ENCODE results near the gene NRXN3.

NRXN3 gene

GRCh38 chr14:79407572-79407971 lies 1237.4 kb downstream of the NRXN3 start:
- DNase-seq: no peak

- DNase-seq: no peak
Measured at GRCh38 chr14:79408696-79409095, 1238.5 kb downstream of the NRXN3 start.

DNA sequence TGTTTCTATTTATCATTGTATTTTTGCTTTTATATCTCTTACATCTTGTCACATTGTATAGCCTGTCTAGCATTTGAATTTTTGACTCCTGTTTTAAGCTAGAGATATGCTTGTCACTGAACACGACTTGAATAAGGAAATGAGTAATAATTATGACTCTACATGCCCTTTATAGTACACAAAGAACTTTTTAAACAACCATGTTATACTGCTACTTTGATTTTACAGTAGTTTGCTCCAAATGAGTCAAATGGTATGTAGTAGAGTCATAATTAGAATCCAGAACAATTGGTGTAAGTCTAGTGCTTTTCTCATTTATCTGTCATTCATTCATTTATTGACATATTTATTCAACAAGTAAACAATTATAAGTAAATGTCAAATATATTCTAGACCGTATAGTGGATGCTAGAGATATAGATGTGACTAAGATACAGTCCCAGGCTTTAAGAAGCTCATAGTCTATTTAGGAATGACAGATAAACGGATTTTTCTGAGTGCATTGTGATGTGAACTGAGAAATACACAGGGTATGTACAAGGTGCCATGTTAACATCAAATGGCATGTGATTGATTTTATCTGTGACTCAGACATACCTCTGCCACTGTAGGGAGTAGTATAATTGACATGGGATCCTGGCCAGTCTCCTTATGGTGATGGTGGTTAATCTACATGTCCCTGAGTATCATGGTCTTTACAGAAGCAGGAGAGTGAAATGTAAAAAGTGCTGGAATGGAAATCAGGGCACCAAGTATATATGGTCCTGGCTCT lies 1241.4 kb downstream of the NRXN3 start:
- no peak for DNase-seq

DNA sequence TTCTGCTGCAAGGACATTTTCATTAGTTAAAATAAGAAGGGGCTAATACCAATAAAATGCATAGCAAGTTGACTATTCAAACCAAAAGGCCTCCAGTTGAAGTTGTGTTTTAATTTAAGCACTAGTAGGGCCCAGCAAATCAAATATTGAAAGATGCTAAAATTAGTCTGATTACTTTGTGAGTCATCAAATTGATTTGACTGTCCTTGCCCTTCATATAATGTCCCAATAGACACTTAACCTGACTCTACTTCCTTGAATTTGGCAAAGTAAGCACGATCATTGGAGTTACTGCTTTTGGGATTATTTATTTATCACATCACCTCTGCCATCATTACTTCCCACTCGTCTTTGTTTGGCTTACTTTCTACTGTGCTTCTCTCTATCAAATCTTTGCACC lies 1242.6 kb downstream of the NRXN3 start:
- no peak for DNase-seq

DNA sequence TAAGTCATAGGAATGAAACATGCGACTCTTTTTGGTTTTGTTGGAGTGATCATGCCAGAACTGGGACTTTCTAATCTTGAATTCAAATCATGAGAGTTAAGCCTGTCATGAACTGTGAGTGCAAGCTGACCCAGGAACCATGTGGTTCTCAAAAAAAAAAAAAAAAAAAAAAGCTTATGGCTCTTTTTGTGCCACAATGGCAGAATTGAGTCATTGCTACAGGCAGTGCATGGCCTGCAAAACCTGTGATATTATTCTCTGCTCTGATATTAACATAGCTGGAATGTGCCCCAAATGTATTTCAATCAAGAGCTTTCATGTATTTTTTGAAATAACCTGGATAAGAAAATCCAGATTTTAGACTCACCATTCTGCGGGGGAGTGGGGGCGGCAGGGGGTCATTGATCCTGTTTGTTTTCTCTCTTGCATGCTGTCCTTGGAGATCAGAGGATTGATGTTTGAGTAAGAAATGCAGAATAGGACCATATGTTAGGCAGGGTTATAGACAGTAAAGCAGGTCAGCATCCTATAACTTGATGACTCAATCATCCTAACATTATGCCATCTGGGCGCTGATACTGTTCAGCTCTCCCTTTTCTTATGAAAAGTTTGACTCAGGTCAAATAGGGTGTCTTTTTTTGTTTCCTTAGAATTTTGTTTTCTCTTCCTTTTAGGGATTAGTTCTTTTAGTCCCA lies 1243.7 kb downstream of the NRXN3 start:
- no peak for DNase-seq

DNA sequence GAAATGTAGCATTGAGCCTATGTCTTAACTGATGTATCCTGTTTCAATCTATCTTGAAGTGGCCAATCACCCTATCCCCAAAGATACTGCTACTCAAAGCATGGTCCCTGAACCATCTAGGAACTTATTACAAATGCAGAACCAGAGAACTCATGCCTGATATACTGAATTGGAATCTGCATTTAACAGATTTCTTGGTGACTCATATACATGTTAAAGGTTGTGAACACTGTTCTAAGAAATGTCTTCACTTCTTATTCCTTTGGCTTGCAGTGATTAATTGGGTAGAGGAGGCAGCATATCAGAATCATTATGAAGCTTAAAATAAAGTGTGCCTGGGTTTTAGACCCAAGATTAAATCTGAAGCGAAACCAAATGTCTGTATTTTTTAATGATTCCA lies 1245.6 kb downstream of the NRXN3 start:
- DNase-seq: no peak

DNA sequence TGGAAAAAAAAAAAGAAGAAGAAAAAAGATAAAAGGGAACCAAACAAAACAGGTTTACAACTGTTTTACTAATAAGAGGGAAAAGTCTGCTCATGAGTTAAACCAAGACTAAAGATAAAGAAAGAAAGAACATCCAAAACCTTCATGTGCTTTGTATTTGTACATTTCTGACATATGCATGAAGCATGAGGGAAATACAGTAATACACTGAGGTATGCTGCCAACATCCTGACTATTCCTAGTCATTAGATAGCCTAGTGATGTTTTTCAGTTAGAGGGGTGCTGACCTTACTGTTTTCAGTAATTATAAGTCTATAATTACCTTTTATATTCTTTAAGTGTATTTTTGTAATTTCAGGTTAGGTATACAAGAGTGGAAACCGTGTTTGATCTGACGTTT lies 1247.8 kb downstream of the NRXN3 start:
- DNase-seq: no peak

GRCh38 chr14:79418649-79419415 lies 1248.7 kb downstream of the NRXN3 start:
- DNase-seq: no peak

DNA sequence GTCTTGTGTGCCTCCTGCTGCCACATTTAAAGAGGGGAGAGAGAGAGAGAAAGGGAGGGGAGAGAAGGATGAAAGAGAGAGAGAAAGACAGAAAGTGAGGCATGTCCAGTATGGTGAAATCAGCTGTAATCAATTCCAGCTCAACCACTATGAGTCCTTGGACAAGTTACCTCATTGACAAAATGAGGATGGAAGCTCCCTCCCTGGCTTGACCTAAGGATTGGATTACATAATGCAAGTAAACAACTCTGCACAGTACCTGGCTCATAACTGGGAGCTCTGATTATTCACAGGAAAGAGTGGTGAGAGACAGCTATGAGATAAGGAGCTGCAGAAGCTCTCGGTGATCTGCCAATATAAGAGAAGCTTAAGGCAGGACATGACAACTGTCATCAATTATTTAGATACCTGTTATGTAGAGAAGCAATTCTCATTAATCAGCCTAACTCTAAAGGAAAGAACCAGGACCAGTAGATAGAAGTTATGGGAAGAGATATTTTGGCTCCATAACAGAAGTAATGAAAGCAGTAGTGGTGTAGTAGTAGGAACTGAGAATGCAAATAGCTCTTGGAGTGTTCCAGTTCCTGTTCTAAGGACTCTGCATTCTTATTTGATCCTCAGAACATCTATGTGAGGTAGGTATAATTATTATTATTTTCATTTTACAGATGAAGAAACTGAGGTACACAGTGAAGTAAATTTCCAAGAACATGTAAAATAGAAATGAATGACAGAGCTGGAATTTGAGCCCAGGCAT lies 1249.6 kb downstream of the NRXN3 start:
- no peak for DNase-seq

DNA sequence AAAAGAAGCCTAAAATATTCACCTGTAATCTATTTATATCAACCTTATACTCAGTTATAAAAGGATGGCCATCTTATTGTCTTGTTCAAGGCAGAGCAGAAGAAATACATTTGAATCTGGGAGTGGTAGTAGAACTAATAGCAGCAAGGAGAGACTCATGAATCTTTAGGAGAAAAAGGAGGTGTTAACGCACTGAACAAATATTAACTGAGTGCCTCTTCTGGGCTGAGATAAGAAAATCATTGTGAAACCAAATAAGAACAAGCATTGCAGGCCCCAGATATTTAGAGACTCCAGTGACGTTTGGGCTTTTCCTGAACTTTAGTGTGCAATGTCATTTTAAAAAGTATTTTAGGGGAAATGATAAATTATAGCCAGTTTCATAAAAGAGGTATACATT lies 1250.6 kb downstream of the NRXN3 start:
- DNase-seq: no peak

DNA sequence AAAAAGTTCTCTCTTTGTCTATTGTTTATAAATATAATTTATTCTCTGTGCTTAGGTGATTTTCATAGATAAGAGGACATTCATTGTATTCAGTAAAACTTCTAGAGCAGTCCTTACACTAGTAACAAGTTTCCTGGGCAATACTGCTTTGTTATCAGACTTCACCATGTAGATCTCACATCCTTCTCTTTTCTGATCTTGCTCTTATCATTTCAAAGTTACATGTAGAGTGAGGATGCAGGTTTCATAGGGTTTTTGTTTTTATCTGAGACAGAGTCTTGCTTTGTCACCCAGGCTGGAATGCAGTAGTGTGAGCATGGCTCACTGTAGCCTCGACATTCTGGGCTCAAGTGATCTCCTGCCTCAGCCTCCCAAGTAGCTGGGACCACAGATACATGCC lies 1251.6 kb downstream of the NRXN3 start:
- no peak for DNase-seq

DNA sequence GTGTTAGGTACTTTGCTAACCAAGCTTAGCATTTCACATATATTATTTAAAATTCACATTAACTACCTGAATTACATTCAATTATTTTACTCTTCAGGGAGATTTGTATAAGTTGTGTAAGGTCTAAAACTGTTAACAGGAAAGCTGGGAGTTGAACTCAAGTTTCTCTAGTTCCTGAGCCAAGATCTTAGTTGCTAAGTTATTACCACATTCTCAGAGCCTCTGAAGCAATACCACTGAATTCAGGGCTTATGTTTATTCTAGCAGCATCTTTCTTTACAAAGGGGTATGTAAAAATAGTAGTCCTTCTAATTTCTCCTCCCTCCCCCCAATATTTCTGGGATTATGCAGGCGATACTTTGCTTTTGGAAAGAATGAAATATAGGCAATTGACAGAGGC lies 1254.3 kb downstream of the NRXN3 start:
- no peak for DNase-seq

GRCh38 chr14:79426103-79426755 lies 1256.1 kb downstream of the NRXN3 start:
- DNase-seq: no peak

DNA sequence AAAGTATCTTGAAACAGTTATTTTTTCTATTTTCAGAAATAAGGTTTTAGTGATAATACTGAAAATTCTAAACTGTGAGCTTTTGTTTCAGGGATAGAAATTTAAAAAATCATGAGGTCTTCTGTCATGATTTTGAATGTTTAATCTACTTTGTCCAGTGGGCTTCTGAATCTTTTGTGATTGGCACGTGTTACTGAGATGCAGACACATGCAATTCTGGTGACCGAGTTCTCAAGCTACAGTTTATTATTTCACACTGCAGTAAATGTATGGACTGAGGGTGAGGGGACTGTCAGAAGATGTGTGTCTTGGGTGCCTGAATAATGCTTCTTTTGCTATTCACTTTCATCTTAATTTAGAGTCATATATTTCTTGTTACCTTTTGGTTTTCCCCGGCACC lies 1262.5 kb downstream of the NRXN3 start:
- no peak for DNase-seq

DNA sequence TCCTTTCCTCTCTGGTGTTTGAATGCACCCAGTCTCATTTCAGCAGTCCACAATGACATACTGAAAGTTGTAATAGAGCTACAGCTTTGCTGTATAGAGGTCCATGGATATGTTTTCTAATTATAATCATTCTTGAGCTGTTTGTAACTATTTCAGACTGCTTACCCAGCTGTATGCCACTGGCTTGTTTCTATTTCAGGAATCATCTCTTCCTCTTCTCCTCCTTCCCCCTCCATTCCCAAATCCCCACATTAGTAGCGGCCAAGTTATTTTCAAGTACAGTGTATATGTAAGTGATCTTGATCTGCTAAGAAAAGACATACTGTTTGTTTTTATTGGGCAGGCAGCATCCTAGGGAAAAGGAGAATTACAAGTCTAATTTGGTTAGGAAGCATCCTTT lies 1266.2 kb downstream of the NRXN3 start:
- DNase-seq: no peak

- no peak for DNase-seq
Measured at GRCh38 chr14:79437951-79438350, 1267.8 kb downstream of the NRXN3 start.

DNA sequence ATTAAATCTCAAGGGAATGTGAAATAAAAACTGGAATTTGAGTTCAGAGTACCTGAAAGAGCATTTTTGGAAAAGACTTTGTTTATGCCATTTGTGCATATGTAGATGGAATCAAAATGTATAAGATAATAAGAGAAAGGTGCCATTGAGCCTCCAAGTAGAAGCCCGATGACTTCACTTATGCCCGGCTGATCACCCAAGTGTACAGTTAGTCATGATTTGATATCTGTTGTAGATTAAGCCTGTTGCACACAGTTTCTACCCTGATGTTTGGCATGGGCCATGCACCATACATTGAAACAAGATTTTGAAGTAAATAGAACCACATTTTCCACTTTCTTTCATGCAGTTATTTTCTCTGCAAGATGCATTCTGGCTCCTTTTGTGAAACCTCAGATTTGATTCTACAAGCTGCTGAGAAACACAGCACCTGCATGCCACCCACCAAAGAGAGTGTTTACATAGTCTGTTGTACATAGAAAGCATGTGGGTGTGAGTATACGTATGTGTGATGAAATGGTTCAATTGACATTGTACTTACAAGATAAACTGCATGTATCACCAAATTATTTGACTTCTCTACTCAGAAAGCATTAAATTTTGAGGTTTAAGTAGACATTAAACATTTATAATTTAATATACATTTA lies 1268.6 kb downstream of the NRXN3 start:
- no peak for DNase-seq

- DNase-seq: no peak
Measured at GRCh38 chr14:79442786-79443185, 1272.6 kb downstream of the NRXN3 start.

- DNase-seq: no peak
Measured at GRCh38 chr14:79443602-79444001, 1273.4 kb downstream of the NRXN3 start.

GRCh38 chr14:79448960-79449359 lies 1278.8 kb downstream of the NRXN3 start:
- no peak for DNase-seq

DNA sequence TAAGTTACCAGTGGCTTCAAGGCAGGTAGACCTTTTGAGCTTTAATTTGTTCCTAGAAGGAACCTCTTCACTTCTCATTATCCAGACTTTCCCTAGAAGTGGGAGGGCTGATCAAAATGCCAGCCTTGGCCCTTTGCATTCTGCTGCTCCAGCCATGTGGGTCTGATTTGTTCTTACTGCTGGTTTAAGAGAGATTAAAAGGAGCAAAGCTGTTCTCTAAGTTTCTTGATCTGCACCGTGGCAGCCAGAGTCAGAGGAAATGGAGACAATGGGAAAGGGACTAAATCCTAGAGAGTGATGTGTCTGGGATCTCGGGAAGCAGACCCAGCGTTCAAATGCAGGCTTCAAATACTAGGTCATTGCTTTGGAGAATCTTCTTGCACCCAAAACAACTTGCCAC lies 1281.4 kb downstream of the NRXN3 start:
- no peak for DNase-seq

- no peak for DNase-seq
Measured at GRCh38 chr14:79453276-79453675, 1283.1 kb downstream of the NRXN3 start.

All from stimulated activated CD8-positive, alpha-beta memory T cell treated with anti-CD3 and anti-CD28 coated beads, Interleukin-4, amount 100 ng/mL, for 48 hours (primary cell).